NCI-H2227 (cell line): Measurements from ENCODE around the gene ISCA1.
"Not testable (repeated sequence)": the region's sequence is repeated elsewhere in the genome, so short reads cannot be mapped to it uniquely, and the experiment has no call there.

ENCODE experiments used
- DNase-seq: peaks from one replicate; lab custom pipeline; 2025; ENCODE audit not compliant: unreplicated experiment; lab: John Stamatoyannopoulos, UW

Gene ISCA1

DNA sequence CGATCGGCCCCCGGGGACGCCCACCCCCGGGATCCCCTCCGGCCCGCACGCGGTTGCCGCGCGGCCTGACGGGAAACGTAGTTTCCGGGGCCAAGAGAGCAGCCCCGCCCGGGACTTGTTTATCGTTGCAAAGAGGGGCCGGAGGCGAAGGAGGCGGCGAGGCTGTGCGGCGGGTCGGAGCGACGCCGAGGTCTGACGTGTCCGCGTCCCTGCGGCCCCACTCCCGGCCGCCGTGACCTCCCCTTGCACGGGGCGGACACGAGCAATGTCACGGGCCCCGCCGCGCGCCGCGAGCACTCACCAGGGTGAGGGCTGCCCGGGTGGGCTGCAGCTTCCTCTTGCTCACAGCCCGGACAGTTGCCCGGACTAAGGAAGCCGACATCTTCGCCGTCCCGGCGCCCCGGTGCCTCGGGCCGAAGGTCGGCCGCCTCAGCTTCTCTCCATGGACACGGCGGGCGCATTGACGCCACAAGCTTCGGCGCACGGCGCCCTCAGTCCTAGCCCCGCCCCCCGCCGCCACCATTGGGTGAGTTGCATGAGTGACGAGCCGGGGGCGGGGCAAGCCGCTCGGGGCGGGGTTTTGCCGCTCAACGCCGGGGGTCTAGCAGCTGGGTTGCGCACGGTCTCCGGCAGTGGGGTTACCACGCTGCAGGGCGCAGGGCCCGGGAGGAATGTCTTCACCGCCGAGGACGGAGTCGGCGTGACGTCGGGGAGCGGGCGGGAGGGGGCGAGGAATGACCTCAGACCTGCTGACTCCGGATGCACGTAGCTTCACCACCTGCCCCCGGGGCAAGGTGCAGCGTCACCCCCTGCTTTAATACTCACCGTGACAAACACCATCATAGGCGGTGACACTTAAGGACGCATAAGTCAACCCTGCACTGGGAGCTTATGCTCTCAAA lies at the start of gene ISCA1:
Gene ISCA1 (minus strand): TSS at position 462 of the 902 bp plus-strand sequence. CDS start 80 bp downstream, at position 382.
- DNase-seq: peak; percentile 95

- no peak for DNase-seq
Measured at GRCh38 chr9:86330186-86330585, 47.8 kb upstream of the ISCA1 start.

DNA sequence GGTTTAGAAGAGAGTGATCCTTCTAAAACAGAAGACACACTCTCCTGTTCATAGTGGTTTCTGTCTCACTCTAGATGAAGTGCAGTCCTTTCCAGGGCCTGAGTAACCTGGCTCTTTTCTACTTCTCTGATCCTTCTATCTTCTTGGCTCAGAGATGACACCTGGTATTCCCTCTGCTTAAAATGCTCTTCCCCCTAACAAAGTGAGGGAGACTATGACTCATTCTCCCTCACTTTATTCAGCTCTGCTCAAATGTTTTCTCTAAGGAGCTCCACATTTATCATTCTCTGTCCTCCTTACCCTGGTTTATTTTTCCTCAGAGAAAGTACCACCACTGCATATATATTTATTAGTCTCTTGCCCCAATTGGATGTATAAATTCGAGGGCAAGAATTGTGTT lies 47.3 kb upstream of the ISCA1 start:
- no peak for DNase-seq

GRCh38 chr9:86328156-86328555 lies 45.8 kb upstream of the ISCA1 start:
- DNase-seq: no peak

- DNase-seq: no peak
Measured at GRCh38 chr9:86326536-86326935, 44.2 kb upstream of the ISCA1 start.

DNA sequence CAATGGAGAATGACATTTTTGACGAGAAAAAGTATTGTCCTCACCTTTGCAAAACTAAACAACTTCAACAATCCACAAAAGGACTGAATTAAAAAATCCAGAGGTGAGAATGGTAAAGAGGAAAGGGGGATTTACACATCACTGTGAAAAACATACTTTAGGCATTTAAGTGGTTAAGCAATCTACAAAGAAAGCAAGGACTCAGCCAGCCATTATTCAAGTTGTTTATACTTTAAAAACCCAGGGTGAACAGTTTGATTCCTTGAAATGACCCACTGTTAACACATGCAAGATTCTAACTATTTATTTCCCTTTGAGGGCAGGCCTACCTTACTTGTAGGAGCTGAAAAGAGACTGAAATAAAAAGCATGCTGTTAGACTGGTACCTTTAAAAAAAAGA lies 42.6 kb upstream of the ISCA1 start:
- no peak for DNase-seq

DNA sequence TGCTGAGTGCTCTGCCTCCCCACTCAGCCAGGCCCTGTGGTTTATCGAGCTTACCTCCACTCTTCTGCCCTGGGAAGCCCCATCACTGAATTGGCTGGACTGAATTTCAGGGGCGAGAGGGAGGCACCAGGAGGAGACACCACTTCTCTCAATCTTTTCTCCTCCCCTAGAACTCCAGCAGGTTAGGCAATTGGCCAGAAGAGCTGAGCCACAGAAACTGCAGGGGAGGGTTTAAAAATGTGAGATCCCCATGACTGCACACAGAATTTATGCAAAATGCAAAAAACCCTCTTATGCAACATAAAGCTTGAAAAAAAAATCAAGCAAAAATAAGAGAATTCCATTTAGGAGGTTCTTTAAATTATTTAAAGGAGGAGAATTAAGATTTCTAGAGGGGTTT lies 42.0 kb upstream of the ISCA1 start:
- no peak for DNase-seq

GRCh38 chr9:86322973-86323644 lies 40.8 kb upstream of the ISCA1 start:
- no peak for DNase-seq

- DNase-seq: no peak
Measured at GRCh38 chr9:86321373-86321772, 39.0 kb upstream of the ISCA1 start.

DNA sequence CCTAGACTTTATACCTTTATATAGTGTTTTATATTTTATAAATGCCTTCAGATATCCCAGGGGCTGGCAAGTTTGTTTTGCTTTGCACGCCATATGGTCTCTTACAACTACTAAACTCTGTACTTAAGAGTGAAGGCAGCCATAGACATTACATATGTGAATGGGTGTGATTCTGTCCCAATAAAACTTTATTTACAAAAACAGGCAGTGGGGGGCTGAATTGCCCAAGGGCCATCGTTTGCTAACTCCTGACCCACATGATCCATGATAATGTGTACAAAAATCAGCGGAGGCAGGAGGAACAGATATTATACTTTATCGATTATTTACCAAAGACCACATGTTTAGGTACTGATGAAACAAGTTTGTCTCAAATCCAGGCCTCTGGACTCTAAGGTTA lies 35.8 kb upstream of the ISCA1 start:
- DNase-seq: no peak

DNA sequence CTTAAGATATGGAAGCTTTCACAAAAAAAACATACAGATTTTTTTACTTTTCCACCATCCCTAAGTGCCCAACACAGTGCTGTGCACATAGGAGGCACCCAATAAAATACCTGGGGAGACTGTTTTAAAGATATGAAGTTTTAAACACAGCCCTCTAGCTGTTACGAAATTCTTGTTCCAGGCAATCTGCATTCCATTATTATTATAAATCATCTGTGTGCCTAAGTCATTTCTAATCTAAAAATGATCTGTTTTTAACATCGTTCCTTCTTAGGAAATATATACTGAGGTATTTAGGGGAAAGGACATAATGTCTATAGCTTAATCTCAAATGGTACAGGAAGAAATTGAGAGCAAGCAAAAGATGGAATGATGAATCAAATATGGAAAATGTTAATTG lies 32.7 kb upstream of the ISCA1 start:
- DNase-seq: no peak

DNA sequence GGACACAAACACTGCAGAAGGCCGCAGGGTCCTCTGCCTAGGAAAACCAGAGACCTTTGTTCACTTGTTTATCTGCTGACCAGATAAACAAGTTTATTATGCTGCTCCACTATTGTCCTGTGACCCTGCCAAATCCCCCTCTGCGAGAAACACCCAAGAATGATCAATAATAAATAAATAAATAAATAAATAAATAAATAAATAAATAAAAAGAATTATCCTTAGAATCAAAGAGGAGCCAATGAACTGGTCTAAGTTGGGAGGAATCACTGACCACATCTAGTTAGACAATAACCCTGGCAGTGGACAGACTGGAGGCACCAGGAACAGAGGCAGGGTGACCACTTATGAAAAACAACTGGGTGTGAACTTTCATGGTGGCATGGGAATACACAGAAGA lies 30.6 kb upstream of the ISCA1 start:
- not testable (repeated sequence) for DNase-seq

DNA sequence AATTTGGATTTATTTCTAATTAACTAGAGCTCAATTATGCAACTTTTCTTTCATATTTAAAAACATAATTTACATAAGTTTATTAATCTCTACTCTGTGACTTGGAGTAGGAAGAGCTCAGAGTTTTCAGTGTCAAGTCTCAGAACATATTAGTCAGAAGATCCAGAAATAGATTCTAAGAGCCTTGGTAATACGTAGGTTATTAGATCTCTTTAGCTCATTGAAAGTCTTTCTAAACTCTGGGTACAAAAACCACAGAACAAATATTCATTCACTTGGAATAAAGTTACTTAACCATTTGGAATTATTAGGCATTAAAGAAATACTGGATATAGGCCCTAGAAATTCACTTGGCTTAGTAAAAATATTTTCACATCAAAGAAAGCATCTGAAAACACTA lies 26.3 kb upstream of the ISCA1 start:
- no peak for DNase-seq

- no peak for DNase-seq
Measured at GRCh38 chr9:86304236-86304730, 21.9 kb upstream of the ISCA1 start.

GRCh38 chr9:86303316-86303975 lies 21.1 kb upstream of the ISCA1 start:
- DNase-seq: no peak

GRCh38 chr9:86301686-86302085 lies 19.3 kb upstream of the ISCA1 start:
- DNase-seq: no peak

DNA sequence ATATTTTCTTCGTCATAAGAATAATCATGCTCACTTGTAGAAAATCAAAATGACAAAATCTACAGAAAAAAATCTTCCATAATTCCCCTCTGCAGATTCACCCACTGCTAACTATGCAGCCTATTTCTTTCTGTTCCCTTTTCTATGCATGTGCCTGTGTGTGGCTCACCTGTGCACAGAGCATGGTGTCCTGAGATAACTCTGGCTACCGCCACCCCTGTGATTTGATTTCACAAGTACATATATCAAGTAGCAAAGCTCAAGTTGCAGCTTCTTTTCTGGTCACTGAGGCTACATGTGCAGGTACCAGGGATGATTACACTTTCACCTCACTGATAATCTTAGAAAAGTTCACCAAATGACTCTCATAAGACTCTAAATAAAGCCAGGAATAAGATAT lies 18.4 kb upstream of the ISCA1 start:
- no peak for DNase-seq

DNA sequence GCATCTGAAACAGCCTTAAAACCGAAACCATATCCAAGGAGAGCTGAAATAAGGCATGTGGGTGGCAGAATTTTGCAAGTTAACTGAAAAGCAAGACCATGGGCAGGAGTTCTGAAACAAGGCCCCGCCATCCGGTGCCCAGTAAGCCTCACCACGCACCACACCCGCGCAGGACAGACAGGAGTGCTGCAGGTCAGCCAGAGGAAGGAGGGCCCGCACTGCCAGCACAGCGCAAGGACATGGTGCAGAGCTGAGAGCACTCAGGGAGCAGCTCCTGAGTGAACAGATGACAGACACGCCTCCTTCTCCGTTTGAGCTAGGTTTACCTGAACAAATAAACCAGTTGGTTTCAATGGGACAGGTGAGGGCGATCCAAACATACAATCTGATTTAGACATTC lies 16.5 kb upstream of the ISCA1 start:
- DNase-seq: no peak

- not testable (repeated sequence) for DNase-seq
Measured at GRCh38 chr9:86290341-86290740, 8.0 kb upstream of the ISCA1 start.

DNA sequence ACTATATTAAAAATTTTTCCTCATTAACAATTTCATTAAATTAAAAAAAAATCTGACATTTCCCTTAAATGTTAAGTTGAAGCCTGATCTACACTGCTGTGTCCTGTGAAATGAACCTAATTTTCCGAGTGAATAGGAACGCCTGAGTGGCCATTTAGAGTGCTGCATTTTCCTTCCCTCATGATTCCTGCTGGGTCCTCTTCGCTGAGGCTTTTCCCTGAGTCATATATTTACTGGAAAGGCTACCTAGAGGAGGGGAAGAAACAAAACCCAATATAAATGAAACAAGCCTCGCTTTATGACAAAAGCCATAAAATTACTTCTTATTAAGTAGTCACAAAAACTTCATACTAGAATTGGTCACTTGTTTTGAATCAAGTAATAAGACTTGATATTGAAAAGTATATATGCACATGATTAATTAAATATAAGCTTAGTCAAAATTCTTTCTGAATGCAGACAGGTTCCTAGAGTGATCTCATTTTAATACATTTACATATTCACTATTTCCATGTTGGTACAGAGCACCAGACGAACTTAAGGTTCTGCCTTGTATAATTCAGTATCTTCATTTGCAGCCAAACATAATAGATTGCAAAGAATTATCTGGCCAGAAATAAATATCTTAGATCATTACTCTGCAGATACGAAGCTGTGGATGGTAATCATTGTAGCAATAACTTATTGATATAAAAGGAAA lies 6.3 kb upstream of the ISCA1 start:
- DNase-seq: peak; percentile 55

GRCh38 chr9:86287013-86287412 lies 4.7 kb upstream of the ISCA1 start:
- DNase-seq: peak; percentile 52
